ENCODE measurements around the gene EYA2.

DNA sequence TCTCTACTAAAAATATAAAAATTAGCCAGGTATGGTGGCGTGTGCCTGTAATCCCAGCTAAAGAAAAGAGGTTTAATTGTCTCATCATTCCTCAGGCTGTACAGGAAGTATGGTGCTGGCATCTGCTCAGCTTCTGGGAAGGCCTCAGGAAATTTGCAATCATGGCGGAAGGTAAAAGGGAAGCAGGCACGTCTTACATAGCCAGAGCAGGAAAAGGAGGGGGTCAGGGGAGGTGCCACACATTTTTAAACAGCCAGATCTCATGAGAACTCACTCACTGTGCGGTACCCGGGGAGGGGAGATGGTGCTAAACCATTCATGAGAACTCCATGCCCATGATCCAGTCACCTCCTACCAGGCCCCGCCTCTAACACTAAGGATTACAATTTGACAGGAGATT is 191.7 kb downstream of the EYA2 start:
- TF ChIP-seq RFX5 (IDR thresholded peaks at IDR 0.05; ENCODE audit: low read depth, low read length) (no peak), POLR2A (IDR thresholded peaks at IDR 0.05; ENCODE audit: low read depth, low read length) (no peak), MAZ (IDR thresholded peaks at IDR 0.05; ENCODE audit: borderline replicate concordance, low read depth, low read length) (no peak), BHLHE40 (IDR thresholded peaks at IDR 0.05; ENCODE audit: low read depth, low read length) (no peak)
- TF ChIP-seq, protein P1, sequence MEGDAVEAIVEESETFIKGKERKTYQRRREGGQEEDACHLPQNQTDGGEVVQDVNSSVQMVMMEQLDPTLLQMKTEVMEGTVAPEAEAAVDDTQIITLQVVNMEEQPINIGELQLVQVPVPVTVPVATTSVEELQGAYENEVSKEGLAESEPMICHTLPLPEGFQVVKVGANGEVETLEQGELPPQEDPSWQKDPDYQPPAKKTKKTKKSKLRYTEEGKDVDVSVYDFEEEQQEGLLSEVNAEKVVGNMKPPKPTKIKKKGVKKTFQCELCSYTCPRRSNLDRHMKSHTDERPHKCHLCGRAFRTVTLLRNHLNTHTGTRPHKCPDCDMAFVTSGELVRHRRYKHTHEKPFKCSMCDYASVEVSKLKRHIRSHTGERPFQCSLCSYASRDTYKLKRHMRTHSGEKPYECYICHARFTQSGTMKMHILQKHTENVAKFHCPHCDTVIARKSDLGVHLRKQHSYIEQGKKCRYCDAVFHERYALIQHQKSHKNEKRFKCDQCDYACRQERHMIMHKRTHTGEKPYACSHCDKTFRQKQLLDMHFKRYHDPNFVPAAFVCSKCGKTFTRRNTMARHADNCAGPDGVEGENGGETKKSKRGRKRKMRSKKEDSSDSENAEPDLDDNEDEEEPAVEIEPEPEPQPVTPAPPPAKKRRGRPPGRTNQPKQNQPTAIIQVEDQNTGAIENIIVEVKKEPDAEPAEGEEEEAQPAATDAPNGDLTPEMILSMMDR (conservative IDR thresholded peaks at IDR 0.05; ENCODE audit: low read depth, low read length) = no peak

All from IMR-90 (cell line).